ENCODE results near the gene CLIP2. TPM values are rescaled to one million over a fixed set of nuclear protein-coding genes. Genes with fewer than 3 reads are reported as not detected.

CLIP2 gene
- total RNA-seq, 1 donor from 2014 or later: 1.3 TPM

DNA sequence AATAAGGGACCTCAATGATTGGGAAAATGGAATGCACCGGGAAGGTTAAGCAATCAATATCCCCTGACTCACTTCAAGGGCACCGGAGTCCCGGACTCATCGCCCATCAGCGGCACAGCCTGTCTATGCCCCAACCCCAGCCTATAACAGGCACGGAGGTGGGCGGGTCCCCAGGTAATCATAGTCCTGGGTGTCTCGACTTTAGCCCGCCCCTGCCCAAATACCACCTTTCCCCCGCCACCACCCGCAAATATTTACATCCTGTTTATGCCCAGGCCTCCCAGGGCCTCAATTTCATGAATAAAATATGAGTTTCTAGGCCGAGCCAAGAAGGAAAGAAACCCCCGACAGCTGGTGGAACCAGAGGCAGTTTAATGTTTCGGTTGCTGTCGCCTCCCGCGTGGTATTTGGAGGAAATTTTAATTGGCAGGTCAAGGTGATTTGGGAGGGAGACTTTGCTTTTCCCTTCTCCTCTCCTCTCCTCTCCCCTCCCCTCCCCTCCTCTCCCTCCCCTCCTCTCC is 19.4 kb upstream of the CLIP2 start:
- intact Hi-C loops (cut with micrococcal nuclease): loop anchor here (1.0 kb wide), 1 partner anchor 19 kb away; the partner anchor contains the start of gene CLIP2

DNA sequence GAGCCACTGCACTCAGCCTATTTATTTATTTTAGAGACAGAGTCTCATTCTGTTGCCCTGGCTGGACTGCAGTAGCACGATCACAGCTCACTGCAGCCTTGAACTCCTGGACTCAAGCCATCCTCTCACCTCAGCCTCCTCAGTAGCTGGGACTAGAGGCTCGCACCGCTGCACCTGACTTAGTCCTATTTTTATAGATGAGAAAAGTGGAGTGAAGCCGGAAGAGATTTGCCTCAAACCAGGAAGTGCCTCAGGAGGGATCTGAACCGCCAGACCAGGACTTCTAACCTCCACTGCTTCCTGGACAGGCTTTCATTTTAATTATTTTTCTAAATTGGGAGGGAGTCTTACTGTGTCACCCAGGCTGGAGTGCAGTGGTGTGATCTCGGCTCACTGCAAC is 17.5 kb upstream of the CLIP2 start:
- intact Hi-C loops (cut with micrococcal nuclease): no loop called here

DNA sequence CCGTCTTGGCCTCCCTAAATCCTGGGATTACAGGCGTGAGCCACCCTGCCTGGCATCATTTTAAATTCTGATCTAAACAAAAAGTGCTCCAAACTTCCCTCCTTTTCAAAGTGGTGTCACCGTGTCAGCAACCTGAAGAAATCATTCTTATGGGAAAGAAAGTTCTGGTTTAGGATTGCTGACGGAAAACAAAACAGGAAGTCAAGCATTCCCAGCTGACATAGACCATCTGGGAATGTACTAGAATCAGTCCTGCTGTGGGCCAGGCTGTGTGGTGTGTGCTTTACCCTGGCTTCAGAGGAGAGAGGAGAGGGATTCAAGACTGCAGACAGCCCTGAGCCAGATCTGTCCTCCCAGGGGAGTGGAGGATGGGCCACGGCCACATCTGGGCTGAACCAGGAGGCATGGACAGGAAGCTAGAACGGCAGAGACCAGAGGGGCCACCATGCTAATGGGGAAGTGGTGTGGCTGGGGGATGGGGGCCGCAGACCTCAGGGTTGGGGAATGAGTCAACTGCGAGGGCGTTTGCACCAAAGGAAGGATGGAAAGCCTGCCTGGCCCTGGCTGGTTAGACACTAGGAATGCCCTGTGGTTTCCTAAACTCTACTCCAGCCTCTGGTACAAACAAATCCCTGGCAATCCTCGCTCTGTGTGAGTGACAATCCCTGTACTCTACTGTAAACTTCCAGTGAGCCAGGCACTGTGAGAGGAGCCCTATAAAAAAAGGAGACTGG is 16.7 kb upstream of the CLIP2 start:
- intact Hi-C loops (cut with micrococcal nuclease): no loop called here

DNA sequence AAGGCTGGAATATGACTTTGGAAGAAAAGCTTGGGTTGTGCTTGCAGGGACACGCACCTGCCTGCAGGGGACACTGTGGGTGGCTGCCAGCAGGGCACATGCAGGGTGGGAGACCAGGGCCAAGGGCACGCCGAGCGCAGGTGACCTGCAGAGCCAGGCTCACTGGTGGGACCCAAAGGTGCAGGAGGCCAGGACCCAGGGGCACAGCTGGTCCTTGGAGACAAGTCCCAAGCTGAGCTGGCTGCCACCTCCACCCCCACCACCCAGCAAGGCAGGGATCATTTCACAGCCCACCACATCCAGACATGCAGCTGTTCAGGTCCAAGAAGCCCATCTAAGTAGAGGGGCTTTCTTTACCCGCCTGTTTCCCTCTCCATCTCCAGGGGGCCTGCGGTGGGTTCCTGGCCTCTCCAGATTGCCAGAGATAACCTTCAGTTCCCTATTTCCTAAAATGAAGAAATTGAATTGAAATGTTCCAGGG is 13.8 kb upstream of the CLIP2 start:
- intact Hi-C loops (cut with micrococcal nuclease): no loop called here

DNA sequence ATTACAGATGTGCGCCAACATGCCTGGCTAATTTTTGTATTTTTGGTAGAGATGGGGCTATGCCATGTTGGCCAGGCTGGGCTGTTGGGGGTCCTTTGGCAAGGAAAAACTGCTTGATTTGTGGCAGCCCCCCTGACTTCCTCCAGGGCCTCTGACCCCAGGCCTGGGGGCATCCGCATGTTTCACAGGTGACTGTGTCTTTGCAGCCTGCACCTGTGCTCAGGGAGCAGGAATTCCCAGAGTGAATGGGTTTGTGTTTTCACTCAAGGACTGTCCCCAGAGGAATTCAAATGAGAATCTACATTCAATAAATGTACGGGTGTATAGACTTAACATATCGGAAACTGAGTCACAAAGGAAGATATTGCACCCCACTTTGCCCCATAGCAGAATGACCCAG is 11.6 kb upstream of the CLIP2 start:
- intact Hi-C loops (cut with micrococcal nuclease): no loop called here

DNA sequence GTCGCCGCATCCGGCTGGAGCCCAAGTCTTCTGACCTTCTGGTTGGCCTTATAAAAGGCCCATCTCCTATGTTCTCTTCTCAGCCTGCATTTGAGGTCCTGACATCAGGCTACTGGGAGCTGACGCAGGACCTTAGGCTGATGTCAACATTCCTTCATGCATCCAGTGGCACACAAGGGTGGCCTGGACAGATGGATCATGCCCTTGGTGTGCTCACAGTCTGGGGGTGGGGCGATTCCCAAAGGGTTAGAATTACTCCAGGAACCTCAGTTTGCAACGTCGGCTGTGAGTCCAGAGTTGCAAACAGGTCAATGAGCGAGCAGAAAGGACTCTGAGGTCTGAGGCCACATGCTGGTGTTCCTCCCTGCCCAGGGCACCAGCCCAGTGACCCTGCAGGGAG is 8.2 kb upstream of the CLIP2 start:
- intact Hi-C loops (cut with micrococcal nuclease): no loop called here

DNA sequence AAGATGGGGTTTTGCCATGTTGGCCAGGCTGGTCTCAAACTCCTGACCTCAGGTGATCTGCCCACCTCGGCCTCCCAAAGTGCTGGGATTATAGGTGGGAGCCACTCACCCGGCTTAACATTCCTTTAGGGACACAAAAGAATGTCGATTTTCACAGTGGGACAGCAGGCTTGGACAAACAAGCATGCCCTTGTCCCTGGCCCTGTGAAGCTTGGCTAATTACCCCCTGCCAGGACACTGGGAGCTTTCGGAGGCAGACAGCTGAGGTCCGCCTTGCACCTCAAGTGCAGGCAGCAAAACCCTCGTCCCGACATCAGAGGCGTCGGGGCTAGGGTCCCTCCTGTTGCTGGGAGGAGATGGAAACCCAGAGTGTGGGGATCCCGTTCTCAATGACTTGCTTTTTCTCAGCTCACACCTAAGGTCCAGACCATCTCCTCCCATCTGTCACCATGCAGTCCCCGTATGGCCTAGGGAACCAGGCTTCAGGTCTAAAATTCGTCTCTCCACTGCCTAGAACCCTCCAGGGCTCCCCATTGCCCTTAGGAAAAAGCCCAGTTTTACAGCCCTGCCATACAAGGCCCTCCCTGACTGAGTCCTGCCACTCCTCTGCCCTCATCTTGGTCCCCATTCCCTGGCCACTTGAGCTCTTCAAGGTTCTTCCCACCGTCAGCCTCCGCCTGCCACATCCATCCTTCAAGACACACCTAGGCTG is 6.3 kb upstream of the CLIP2 start:
- intact Hi-C loops (cut with micrococcal nuclease): no loop called here

DNA sequence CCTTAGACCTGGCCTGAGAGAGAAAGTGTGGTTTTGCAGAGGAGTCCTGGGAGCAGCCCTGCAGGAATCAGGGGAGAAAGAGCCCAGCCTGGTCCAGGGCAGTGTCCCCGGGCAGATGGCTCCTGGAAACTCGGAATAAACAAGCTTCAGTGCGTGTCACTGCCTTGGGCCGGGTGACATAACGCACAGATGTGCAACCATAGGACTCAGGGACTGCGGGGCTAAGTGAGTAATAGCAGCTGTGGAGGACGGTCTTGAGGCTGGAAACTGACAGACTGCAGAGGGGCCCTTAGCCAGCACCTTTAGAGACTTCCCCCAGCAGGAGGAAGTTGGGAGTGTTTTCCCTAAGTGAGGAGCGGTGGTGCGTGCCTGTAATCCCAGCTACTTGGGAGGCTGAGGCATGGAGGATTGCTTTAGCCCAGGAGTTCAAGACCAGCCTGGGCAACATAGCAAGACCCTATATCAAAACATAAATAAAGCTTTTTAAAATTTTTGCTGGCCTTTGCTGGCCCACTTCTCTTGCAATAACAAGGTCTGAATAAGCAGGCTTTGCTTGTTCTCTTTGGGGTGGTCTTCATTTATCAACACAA is 5.3 kb upstream of the CLIP2 start:
- intact Hi-C loops (cut with micrococcal nuclease): no loop called here

DNA sequence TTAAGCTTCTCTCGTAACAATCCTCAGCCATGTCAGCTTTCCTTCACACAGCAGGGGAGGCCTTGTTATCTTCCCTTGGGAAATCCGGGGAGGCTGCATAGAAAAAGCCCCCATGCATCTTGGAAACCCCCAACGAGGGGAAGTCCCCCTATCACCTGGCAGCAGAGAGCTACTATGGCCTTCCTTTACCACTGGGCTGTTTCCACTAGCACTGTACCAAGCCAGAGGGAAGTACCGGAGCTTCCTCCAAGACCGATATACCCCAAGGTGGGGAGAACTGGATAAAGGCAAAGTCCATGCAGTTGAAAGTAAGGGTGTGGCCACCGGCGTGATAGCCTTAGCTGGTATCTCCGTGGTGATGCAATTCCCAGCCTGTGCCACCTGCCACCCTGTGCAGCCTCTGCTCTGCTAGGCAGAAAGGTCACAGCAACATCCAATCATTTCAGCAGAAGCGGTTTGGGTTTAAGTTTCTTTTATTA is 4.4 kb upstream of the CLIP2 start:
- intact Hi-C loops (cut with micrococcal nuclease): loop anchor here (5.0 kb wide), 1 partner anchor 78 kb away; no protein-coding TSS in a partner anchor

DNA sequence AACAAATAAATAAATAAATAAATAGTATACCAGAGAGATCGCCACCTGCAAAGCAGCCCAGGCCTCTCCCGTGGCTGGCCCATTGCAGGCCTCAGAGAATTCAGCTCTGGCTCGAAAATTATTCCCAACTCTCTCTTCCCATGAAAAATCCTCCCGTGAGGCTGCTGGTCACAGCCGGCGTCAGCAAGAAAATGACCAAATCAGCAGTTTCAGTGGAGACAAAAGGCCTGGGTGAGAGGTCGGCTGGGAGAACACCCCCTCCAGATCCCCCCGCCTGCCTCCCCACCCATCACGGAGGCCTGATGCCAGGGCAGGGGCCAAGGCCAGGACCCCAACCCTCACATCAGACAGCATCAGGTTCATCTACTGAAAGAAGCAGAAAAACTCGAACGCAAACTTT is 3.1 kb upstream of the CLIP2 start:
- intact Hi-C loops (cut with micrococcal nuclease): loop anchor here (5.0 kb wide), 1 partner anchor 79 kb away; no protein-coding TSS in a partner anchor

DNA sequence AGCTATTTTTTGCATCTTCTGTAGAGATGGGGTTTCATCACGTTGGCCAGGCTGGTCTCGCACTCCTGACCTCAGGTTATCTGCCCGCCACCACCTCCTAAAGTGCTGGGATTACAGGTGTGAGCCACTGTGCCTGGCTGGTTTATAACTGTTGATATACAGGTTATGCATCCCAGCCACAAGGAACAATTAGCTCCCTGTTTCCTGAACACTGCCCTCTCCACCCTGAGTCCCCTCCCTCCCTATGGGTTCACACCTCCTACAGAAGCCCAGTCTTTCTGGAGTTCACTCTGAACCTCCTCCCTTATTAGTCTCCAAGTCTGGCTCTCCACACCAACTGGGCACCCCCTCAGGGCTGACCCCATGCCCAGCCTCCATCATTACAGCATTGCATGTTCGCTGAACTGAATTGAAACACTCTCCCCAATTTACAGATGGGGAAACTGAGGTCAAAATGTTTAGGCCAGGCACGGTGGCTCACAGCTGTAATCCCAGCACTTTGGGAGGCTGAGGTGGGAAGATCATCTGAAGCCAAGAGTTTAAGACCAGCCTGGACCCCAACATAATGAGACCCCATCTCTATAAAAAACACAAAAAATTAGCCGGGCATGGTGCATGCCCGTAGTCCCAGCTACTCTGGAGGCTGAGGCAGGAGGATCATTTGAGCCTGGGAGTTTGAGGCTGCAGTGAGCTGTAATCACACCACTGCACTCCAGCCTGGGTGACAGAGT is 1.7 kb upstream of the CLIP2 start:
- intact Hi-C loops (cut with micrococcal nuclease): loop anchor here (5.0 kb wide), 1 partner anchor 80 kb away; no protein-coding TSS in a partner anchor

DNA sequence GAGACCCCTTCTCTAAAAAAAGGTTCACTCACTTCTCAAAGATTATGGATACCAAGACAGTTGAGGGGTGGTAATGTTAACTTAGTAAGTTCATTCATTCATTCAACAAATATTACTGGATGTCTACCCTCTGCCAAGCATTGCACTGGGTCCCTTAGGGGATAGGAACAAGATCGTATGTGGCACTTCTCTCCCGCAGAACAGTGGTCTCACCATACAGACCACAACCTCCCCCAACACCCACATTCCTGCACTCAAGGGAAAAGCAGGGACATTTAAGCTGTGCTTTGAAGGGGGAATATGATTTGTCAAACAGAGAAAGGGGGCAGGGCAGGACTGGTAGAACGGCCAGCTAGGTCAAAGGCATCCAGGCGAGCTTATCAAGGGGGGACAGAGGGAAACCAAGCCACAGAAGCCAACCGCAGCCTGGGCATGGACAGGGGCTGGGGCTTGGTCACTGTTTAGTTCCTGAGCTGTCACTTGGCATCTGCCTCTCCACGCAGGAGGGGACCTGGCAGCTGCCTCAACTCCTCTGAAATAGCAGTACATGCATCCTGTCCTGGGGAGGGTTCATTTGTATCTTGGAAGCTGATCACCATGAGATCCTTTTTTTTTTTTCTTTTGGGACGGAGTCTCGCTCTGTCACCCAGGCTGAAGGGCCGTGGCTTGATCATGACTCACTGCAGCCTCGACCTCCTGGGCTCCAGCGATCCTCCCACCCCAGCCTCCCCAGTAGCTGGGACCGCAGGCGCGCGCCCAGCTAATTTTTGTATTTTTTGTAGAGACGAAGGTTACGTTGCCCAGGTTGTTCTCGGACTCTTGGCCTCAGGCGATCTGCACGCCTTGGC is 949 bp upstream of the CLIP2 start:
- intact Hi-C loops (cut with micrococcal nuclease): loop anchor here (5.0 kb wide), 1 partner anchor 81 kb away; no protein-coding TSS in a partner anchor

DNA sequence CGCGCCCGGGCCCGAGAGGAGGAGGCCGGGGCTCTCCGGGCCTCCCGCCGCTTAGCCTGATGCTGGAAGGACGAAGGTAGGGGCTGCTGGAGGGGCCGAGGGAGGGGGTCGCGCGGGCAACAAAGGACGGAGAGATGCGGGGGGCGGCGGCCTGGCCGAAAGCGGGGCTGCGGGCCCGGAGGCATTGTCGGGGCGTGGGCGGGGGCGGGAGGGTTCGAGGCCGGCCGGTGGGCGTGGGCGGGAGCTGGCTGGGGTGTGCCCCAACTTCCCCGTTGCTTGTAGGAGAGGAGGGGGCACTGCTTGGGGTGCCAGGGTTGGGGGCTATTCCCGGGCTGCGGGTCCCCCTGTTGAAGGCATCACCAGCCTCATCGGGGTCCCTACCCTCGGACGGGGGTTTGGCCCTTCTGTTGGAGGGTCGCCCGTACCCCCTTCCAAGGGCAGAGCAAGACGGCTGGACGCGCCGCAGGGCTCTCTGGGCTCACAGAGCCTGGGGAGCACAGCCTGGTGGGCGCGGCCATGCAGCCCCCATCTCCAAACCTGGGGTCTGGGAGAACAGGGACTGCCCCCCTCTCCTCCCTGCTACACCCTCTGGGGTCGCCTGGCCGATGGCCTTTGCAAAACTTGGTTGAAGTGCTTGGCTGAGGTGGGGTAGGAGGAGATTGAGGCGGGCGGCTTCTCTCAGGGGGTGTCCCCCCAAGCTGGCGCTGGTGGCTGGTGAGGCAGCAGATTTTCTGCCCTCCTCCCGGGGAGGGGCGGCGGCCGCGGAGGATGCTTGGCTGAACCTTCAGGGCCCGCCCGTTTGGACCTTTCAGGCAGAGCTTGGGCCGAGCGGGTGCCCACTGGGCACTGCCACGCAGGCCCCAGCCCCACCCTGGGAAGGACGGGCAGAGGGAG is 699 bp downstream of the CLIP2 start:
- intact Hi-C loops (cut with micrococcal nuclease): loop anchor here (1.0 to 5.0 kb wide), 3 partner anchors 21 to 83 kb away; partner anchors contain the start of gene RFC2

DNA sequence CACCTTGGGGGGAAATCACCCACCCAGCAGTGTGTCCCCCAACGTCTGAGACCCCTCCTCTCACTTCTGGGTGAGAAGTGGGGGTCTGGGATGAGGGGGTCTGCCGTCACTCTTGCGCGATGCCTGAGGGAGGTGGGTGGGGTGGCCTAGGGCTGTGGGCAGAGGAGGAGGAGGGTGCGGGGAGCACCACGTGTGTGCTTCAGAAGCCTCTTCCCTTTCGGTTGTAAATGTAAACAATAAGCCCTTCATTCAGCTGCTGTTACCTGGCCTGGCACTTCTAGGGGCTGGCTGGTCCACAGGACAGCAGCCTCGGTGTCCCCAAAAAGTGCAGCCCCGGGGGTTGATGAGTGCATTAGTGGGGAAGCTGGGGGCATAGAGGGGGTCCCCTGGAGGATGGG is 1.3 kb downstream of the CLIP2 start:
- intact Hi-C loops (cut with micrococcal nuclease): no loop called here

DNA sequence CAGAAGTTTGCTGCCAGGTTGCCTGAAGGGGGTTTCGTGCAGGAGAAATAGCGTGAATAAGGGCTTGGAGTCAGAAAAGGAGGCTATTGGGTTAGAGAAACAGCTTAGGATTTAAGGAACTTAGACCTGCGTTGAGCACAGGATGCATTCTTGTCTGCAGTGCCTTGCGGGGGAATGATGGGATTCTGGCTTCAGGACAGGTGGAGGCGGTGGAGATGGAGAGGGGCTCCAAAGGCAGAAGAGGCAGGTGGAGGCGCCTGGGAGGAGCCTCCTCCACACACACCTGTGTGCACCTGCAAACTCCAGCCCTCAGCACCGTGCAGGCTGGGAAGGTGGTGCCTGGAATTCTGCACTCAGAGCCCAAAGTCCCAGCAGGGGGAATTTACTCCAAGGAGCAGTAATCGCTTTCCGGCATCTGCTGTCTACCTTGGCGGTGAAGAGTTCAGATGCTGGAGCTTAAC is 1.8 kb downstream of the CLIP2 start:
- intact Hi-C loops (cut with micrococcal nuclease): no loop called here

DNA sequence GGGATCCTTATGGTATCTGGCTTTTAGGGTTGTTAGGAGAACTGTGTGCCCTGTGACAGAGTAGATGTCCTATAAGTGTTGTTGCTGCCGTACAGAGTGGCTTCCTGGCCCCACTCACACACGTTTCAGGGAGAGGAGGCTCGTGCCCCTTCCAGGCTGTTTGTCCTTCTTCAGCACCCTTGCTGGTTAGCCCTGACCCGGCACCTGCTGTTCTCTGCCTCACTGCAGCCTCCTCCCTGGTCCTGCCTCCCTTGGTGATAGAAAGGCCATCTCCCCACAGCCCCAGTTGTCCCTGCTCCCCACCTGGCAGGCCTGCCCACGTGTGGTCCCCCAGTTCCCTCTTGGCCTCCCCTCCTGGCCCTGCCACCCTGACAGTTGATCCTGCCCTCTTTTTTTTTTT is 2.3 kb downstream of the CLIP2 start:
- intact Hi-C loops (cut with micrococcal nuclease): no loop called here

DNA sequence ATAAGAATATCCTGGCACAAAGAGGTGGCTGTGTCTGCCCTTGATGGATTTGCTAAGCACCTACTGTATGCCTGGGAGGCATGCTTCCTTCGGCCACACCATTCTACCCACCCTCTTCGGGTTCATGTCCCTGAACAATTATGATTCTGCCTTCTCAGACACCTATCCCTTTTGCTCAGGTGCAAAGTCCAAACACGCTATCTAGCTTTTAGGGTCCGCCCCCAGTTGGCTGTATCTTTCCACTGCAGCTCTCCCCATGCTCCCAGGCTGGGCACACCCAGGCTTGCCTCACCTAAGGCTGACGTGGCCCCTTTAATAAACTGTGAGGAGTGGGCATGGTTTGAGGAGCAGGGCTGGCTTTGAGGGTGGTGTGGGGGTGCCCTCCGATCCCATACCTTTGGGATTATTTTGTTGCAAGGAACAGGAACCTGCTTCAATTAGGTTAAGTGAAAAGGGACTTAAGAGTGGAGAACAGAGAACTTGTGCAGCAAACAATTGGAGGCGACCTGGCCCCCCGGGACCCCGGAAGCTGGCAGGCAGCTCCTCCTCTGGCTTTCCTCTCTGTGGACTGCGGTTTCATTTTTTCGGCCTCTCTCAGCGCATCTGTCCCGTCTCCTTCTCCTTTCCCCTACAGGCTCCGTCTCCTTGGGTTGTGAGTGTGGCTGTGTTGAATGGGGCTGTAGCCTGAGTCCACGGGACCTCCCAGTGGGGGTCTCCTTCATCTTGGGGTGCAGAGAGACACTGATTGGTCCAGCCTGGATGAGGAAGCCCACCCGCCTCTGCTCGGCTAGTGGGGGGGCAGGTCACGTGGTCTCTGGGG is 3.8 kb downstream of the CLIP2 start:
- intact Hi-C loops (cut with micrococcal nuclease): no loop called here

DNA sequence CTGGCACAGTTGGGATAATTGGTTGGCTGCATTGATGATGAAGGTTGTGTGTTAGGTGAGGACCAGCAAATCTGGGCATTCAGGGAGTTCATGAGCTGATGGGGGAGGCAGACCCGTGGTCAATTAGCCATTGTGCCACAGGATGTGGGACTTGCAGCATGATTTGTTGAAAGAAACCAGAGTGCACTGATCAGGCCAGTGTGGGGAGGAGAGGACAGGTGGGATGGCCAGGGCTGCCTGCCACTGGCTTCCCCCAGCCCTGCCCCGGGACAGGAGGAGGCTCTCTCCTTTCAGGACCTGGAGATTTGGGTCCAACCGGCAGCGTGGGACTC is 4.3 kb downstream of the CLIP2 start:
- intact Hi-C loops (cut with micrococcal nuclease): no loop called here

Measured in T-helper 2 cell treated with Interferon-gamma antibody and Interleukin-4, amounts not matched to agents 100 ng/mL and 5 ng/mL, for 36 hours (primary cell).